Lower lobe of right lung (tissue), 2 donors: ENCODE data around the gene SPDYE2. TPM values are rescaled to one million over a fixed set of nuclear protein-coding genes. Genes with fewer than 3 reads are reported as not detected.
"Not testable (repeated sequence)": the region's sequence is repeated elsewhere in the genome, so short reads cannot be mapped to it uniquely, and the experiment has no call there.

Source experiments
- ATAC-seq, 2 donors: fragments of 200-7000 bp; cut with Tn5 transposase; one replicate each; pipeline ENCODE4 v1.9.1; 2020 to 2022; ENCODE audit warnings: mild to moderate bottlenecking in 2 of 2, moderate library complexity in 2 of 2
- DNase-seq: peaks from one replicate; pipeline ENCODE4 v3.0.0-alpha.2; 2020
- H3K27ac ChIP-seq: fragments of 200-600 bp; one replicate; pipeline ENCODE4 v1.8.0; 2022
- H3K27me3 ChIP-seq: fragments of 200-600 bp; one replicate; pipeline ENCODE4 v1.8.0; 2022; ENCODE audit warnings: low read depth
- H3K36me3 ChIP-seq: fragments of 200-600 bp; one replicate; pipeline ENCODE4 v1.8.0; 2022; ENCODE audit warnings: mild to moderate bottlenecking
- H3K4me1 ChIP-seq: fragments of 200-600 bp; one replicate; pipeline ENCODE4 v1.8.0; 2022
- H3K4me3 ChIP-seq: fragments of 200-600 bp; one replicate; pipeline ENCODE4 v1.8.0; 2022; ENCODE audit warnings: mild to moderate bottlenecking
- H3K9me3 ChIP-seq: fragments of 200-600 bp; one replicate; pipeline ENCODE4 v1.8.0; 2022
- intact Hi-C: fragments of 100-400 bp; cut with DNase I; formaldehyde crosslinking; loops from one replicate; pipeline ENCODE4 v1.11.0; 2022
- long read RNA-seq: library from polyadenylated mRNA; unstranded; transcript quantifications from one replicate; pipeline ENCODE4 v2.0.0, GENCODE V29; 2021
- total RNA-seq: library from RNA; stranded (reverse); fragmentation: NEBNext Ultra II Directional; extraction: Animal tissue kit (Norgen Biotek cat#: 25700); gene quantifications from one replicate; pipeline ENCODE4 v1.2.1, GENCODE V29; 2021
- donor health status: DM: no; HTN: yes; CAD: no; lungs with severe emphysema.

The SPDYE2 gene, protein sequence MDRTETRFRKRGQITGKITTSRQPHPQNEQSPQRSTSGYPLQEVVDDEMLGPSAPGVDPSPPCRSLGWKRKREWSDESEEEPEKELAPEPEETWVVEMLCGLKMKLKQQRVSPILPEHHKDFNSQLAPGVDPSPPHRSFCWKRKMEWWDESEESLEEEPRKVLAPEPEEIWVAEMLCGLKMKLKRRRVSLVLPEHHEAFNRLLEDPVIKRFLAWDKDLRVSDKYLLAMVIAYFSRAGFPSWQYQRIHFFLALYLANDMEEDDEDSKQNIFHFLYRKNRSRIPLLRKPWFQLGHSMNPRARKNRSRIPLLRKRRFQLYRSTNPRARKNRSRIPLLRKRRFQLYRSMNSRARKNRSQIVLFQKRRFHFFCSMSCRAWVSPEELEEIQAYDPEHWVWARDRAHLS
- not detected for total RNA-seq
- long read RNA-seq, partial matches to known transcripts, result 17 of 166 reads
- long read RNA-seq, other reads (novel, unspliced or antisense), result 149 of 166 reads

- DNase-seq, H3K4me1 ChIP-seq, H3K9me3 ChIP-seq, H3K36me3 ChIP-seq, H3K4me3 ChIP-seq, H3K27ac ChIP-seq, H3K27me3 ChIP-seq, intact Hi-C loops: not testable (repeated sequence)
- peak in 1 of 2 donors; percentile 69 for ATAC-seq
Observed at GRCh38 chr7:102550808-102551422, at the start of gene SPDYE2. Gene SPDYE2 (plus strand): TSS chr7:102551226. CDS start chr7:102553256, 2,030 bp downstream.

DNA sequence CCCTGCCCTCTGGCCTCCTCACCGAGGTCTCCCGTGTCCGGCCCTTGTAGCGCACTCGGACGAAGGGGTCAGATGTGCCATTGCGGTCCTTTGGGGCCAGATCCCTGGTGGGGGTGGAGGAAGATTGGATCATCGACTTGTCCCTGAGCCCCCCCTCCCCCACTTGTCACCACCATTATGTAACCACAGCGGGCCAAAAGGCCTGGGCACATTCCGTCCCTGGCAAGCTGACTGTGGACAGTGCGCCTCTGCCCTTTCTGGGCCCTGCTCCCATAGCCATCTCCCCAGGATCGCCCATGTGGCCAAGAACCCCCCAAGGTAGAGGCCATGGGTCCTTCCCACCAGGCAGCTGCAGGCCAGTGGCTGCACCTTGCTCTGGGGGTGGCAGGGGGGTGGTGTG lies 47.9 kb upstream of the SPDYE2 start:
- intact Hi-C loops, H3K36me3 ChIP-seq, H3K27me3 ChIP-seq, H3K27ac ChIP-seq, DNase-seq, H3K4me1 ChIP-seq, H3K4me3 ChIP-seq, H3K9me3 ChIP-seq: not testable (repeated sequence)
- ATAC-seq, result peak; percentile 8 to 25

GRCh38 chr7:102505298-102506185 lies 45.5 kb upstream of the SPDYE2 start:
- H3K27ac ChIP-seq, intact Hi-C loops, H3K9me3 ChIP-seq, H3K4me3 ChIP-seq, H3K4me1 ChIP-seq, H3K27me3 ChIP-seq, H3K36me3 ChIP-seq: not testable (repeated sequence)
- ATAC-seq (peak; percentile 6 to 25), DNase-seq (peak; percentile 36)

GRCh38 chr7:102507410-102508088 lies 43.5 kb upstream of the SPDYE2 start:
- ATAC-seq, H3K27me3 ChIP-seq, H3K27ac ChIP-seq, H3K4me3 ChIP-seq, H3K36me3 ChIP-seq, intact Hi-C loops, H3K4me1 ChIP-seq, H3K9me3 ChIP-seq: not testable (repeated sequence)
- peak; percentile 44 for DNase-seq

DNA sequence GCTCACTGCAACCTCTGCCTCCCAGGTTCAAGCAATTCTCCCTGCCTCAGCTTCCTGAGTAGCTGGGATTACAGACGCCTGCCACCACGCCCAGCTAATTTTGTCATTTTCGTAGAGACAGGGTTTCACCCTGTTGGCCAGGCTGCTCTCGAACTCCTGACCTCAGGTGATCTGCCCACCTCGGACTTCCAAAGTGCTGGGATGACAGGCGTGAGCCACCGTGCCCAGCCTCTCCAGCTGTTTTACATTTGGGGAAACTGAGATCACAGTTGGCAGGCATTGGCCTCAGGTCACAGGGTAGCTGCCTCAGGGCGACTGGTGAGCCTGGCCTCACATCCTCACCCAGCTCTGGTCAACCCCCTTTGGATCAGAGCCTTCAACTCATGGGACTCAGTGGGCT lies 40.5 kb upstream of the SPDYE2 start:
- H3K27ac ChIP-seq, ATAC-seq, H3K4me1 ChIP-seq, H3K9me3 ChIP-seq, H3K36me3 ChIP-seq, H3K4me3 ChIP-seq, intact Hi-C loops, H3K27me3 ChIP-seq: not testable (repeated sequence)
- DNase-seq, result peak; percentile 35

- H3K4me1 ChIP-seq, H3K9me3 ChIP-seq, H3K27me3 ChIP-seq, DNase-seq, H3K36me3 ChIP-seq, intact Hi-C loops, H3K4me3 ChIP-seq, H3K27ac ChIP-seq: not testable (repeated sequence)
- peak; percentile 54 to 62 for ATAC-seq
Observed at GRCh38 chr7:102511860-102512522, 39.0 kb upstream of the SPDYE2 start.

DNA sequence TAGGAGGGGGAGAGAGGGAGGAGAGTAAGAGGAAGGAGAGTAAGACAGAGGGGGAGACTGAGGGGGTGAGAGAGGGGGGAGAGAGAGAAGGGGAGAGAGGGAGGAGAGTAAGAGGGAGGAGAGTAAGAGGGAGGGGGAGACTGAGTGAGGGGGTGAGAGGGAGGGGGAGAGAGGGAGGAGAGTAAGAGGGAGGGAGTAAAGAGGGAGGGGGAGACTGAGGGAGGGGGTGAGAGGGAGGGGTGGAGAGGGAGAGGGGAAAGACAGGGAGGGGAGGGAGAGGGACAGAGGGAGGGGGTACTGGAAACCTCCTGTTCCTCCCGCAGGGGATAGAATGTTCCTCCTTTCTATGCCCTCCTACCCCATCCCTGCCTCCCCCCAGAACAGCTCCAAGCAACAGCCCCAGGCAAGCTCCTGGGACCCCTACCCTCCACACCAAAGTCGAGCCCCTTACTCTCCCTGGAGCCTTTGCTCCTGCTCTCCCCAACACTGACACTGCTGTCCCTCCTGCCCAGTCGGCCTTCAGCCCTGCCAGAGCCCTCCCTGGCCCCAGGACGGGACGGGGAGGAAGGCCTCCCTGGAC lies 38.3 kb upstream of the SPDYE2 start:
- H3K36me3 ChIP-seq, H3K9me3 ChIP-seq, H3K4me1 ChIP-seq, H3K27me3 ChIP-seq, intact Hi-C loops: not testable (repeated sequence)
- DNase-seq (peak; percentile 51), ATAC-seq (peak in 1 of 2 donors; percentile 0)
- H3K4me3 ChIP-seq, result peak overlapping the region; percentile 30
- peak overlapping the region; percentile 66 for H3K27ac ChIP-seq

DNA sequence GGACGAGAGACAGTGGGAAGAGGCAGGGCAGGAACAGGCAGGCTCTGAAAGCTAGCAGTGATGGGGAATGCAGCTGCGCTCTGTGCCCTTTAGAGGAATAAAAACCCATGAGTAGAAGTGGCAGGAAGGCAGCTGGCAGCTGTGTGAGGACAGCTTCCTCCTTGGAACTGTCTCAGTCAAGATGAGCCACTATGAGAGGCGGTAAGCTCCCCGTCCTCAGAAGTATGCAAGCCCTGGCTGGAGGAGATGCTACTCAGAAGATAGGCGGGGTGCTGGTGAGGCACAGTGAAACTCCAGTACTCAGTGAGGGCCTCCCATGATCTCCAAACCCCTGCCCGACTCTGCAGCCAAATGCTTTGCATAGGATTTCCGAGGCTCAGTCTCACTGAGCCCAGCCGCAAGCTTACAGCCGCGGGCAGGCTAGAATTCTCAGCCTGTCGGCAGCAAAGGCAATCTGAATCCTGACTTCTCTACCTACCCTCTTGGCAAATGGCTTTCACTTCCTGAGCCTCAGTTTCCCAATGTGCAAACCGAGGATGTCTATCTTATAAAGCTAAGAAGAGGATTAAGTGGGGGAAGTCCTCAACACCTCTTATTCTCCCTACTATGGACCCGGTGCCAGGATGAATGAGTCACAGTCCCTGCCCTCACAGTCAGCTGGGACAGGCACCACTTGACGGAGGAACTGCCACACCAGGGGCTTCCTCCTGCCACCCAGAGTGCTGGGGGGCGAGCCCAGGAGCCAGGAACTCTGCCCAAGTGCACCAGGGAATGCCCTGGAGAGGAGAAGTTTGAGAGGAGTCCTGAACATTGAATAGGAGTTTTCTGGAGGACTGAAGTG lies 35.9 kb upstream of the SPDYE2 start:
- ATAC-seq, result peak; percentile 35 to 51

GRCh38 chr7:102515889-102516288 lies 35.1 kb upstream of the SPDYE2 start:
- ATAC-seq, DNase-seq, H3K27ac ChIP-seq, intact Hi-C loops, H3K27me3 ChIP-seq, H3K36me3 ChIP-seq, H3K4me3 ChIP-seq, H3K9me3 ChIP-seq, H3K4me1 ChIP-seq: not testable (repeated sequence)

More for the DNA sequence above, 35.9 kb upstream of the SPDYE2 start:
- H3K27me3 ChIP-seq, intact Hi-C loops, DNase-seq, H3K36me3 ChIP-seq, H3K4me3 ChIP-seq, H3K27ac ChIP-seq, H3K9me3 ChIP-seq, H3K4me1 ChIP-seq: not testable (repeated sequence)

- H3K9me3 ChIP-seq, H3K27me3 ChIP-seq, H3K27ac ChIP-seq, H3K36me3 ChIP-seq, H3K4me3 ChIP-seq, DNase-seq, intact Hi-C loops, H3K4me1 ChIP-seq: not testable (repeated sequence)
- peak in 1 of 2 donors; percentile 3 for ATAC-seq
Observed at GRCh38 chr7:102516951-102517350, 34.1 kb upstream of the SPDYE2 start.

GRCh38 chr7:102517550-102518147 lies 33.4 kb upstream of the SPDYE2 start, which contains the start of gene RASA4B:
Gene RASA4B (minus strand): TSS chr7:102517777. CDS start chr7:102517710, 67 bp downstream.
- H3K27me3 ChIP-seq, H3K4me3 ChIP-seq, H3K36me3 ChIP-seq, H3K27ac ChIP-seq, H3K9me3 ChIP-seq, intact Hi-C loops, H3K4me1 ChIP-seq: not testable (repeated sequence)
- peak; percentile 44 for DNase-seq
- ATAC-seq, result peak; percentile 96 to 97
